Daoy (cell line): ENCODE measurements around the gene CASTOR1. TPM values are rescaled to one million over a fixed set of nuclear protein-coding genes. Genes with fewer than 3 reads are reported as not detected.

Source experiments
- DNase-seq: peaks from one replicate; pipeline ENCODE4 v3.0.0-alpha.2; 2015; ENCODE audit warnings: low read depth
- total RNA-seq: library from RNA; depleted of rRNA; stranded (reverse); fragments of >200 nt; shearing (Covaris generic); gene quantifications from 2 replicates; pipeline ENCODE4 v1.2.3, GENCODE V29; 2014

The CASTOR1 gene
- total RNA-seq, 1 experiment from 2014 or later: 5.9 TPM

DNA sequence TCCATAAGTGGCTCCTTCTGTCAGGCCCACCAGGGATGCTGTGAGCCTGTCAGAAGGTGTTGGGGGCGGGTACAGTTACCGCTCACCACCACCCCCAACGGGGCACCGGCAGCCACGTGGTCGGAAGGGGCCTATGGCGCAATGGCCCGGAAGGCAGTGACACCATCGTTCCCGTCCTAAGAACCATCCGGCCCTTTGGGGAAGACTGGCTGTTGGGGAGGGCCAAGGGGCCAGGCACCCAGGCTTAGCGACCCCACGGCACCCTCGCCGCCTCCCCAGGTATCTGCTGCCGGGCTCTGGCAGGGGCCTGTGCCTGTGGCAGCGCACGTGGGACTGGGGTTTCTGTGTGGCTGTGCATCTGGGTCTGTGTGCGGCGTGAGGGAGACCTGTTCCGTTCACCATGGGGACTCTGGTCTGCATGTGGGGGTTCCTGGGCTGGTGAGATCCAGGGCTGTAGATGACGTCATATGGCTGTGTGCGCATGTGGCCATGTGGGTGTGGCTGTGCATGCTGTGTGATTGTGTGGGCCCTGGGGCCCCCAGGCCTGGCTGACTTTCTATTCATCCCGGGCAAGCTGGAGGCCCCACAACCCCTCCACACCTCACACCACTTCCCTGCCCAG, 23.4 kb downstream of the CASTOR1 start:
- DNase-seq: peak; percentile 46

DNA sequence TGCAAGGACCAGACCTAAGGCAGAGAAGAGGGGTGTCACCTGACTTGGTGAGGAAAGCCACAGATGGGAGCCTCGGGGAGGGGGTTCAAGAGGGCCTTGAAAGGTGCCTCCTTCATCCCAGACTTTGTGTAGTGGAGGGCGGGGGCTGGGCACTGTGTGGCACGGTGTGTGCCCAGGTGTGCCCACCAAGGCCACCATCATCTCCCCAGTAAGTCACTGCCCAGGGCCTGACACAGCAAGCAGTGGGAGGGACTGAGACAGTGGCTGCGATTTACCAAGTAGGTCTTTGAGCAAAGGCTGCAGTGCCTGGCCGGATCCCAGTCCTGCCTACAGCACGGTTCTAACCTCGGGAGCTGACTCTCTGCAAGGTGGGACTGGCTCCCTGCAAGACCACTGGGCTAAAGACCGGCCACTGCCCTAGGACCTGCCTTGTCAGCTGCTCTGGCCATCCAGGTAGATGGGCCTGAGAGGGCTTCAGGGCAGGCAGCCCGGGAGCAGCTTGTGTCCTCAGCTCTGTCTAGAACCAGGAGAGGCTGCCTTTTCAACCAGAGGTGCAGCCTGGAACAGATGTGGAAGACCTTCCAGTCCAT, 24.1 kb downstream of the CASTOR1 start:
- DNase-seq: no peak

DNA sequence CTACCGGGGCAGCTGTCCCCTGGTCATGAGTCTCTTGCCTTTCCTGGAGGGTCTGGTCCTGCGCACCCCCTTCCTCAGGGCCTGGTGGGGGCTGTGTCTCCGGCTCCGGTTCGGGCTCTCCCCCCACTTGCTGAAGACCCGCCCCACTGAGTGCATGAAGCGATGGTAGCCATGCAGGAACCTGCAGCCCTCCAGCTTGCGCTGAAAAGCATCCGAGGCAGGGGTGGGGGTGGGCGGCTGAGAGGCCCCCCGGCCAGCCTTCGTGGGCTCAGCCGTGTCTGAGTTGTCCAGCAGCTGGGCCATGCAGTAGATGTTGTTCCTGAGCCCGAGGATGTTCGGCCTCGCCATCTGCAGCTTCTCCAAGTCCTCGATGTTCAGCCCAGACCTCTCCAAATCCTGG, 25.4 kb downstream of the CASTOR1 start:
- DNase-seq: no peak

DNA sequence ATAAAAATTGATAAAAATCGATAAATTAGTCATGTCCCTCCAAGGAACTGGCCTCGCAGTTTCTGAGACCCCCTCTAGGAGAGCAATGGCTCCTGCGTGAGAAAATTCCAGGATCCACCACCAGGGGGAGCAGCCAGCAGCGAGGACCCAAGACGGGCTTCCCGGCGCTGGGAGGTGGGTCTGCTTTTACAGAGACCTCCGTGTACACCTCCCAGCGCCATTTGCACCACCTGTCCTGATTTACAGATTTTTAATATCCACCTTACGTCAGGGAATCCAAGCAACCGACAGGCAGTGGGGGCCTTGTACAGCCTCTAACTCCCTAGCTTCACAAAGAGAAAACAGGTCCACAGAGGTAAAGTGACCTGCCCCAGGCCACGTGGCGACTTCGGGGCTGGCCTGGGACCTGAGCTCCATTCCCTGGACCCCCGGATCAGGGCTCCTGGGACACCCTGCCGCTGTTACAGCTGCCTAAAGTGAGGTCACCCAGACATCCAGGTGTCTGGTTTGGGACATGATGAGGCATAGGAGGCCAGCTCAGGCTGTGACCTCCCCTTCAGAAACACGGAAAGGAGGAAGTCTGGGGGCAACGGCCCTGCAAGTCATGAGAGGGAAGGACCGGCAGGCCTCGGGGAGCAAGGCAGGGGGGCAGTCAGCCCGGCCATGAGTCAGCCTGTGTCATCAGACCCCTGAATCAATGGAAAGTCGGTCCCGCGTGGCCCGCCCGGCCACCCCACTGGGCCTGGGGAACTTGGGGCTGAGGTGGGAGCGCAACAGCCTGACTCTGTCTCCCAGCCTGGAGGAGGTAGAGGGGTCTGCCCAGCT, 26.2 kb downstream of the CASTOR1 start:
- DNase-seq: peak; percentile 73

DNA sequence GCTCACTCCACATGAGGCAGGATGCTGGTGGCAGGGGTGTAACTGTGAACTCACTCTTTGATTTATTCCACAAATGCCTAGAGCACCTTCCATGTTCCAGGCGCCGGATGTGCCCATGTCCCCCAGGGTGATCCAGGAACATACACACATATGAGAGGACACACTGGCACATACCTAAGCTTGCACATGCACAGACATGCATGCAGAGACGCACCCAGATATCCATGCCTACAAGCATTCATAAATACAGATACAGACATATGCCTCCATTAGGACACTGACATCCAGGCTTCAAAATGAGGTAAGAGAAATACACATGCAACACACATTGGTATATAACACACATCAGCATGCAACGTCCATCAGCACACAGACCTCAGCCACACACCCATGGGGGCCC, 27.2 kb downstream of the CASTOR1 start:
- no peak for DNase-seq

DNA sequence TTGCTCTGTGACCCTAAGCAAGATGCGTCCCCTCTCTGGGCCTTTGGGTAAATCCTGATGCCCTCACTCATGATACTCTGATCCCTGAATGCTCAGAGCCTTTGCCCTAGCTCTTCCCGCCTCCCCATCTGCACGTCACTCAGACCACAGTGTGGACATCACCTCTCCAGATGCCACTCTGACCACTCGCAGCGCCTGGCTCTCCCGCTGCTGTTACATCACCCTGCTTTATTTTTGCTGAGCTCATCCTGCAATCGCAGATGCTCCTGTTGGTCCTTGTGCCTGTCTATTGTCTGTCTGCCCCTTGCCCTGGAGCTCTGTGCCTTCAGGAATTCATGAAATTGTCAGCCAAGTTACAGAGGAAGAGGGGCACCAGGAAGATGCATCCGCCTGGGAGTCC, 28.2 kb downstream of the CASTOR1 start:
- DNase-seq: no peak

DNA sequence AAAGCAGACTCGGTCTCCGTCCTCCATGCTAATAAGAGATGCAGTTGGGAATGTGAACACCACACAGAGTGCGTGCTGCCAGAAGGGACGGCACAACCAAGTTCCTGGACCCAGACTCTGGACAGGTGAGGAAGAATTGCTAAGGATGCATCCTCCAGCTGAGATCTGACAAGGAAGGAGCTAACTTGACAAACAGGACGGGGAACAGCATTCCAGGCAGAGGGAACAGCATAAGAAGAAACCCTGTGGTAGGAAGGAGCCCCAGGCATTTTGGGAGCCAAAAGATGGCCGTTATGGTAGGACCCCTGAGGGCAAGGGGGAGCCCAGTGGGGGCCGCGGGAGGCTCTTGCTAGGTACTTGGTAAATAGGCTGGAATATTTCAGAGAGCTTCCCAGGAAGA, 28.6 kb downstream of the CASTOR1 start:
- DNase-seq: no peak

DNA sequence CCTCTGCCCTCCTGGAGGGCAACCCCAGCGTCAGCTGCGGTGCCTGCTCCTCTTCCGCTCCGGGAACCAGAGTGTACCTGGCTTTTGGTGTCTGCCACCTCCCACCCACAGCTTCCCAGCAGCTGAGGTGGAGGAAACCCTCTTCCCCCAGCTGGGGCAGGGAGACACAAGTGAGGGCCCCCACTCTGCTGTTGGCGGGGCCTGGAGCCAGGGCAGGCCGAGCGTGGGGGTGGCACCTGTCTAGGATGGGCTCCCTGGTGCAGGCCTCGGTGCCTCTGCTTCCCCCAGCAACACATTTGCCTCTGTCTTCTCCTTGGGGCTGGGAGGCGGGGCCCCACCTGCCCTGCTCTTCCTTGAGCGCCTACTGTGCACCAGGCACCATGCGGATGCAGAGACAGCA, 29.0 kb downstream of the CASTOR1 start:
- DNase-seq: no peak

DNA sequence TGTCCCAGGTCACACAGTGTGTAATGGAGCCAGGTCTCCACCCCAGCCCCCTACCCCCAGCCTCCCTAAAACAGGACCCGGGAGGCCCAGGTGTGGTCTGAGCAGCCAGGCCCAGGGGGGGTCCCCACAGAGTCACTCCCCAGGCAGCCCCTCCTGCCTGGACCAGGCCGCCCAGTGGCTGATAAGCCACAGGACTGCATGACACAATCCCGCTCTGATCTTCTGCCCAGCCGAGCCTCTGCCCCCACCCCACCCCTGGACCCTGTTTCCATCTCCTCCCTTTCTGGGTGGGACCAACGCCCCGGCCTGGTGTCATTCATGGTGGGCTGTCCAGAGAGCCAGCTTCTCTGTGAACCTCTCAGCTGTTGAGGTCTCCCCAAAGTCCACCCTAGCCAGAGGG, 35.0 kb downstream of the CASTOR1 start:
- peak; percentile 80 for DNase-seq

DNA sequence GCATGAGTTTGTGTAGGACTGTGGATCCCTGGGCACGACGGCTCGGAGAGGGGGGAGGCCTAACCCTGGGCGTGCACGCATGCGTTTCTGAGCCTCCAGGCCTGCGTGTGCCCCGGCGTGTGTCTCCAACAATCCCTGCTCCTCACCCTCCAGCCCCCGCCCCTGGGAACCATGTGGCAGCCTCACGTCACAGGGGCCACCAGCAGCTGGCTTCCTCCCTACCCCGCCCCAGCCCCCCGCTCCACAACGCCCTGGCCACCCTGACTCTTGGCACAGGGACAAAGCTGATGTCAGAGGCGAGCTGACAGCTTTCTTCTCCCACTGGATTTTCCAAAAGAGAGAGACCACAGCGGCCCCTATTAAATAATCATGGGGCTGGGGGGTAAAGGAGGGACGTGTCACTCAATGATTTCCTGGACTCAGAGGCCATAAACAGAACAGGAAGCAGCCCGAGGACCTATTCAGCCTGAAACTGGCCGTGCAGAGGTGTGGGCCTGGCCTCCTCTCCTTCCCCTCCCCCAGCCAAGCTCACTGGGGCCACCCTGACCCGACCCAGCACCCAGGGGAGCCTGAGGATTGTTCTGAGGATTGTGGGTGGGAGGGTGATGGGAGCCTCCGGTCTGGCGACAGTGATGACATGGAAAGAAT, 36.0 kb downstream of the CASTOR1 start:
- peak; percentile 97 for DNase-seq

DNA sequence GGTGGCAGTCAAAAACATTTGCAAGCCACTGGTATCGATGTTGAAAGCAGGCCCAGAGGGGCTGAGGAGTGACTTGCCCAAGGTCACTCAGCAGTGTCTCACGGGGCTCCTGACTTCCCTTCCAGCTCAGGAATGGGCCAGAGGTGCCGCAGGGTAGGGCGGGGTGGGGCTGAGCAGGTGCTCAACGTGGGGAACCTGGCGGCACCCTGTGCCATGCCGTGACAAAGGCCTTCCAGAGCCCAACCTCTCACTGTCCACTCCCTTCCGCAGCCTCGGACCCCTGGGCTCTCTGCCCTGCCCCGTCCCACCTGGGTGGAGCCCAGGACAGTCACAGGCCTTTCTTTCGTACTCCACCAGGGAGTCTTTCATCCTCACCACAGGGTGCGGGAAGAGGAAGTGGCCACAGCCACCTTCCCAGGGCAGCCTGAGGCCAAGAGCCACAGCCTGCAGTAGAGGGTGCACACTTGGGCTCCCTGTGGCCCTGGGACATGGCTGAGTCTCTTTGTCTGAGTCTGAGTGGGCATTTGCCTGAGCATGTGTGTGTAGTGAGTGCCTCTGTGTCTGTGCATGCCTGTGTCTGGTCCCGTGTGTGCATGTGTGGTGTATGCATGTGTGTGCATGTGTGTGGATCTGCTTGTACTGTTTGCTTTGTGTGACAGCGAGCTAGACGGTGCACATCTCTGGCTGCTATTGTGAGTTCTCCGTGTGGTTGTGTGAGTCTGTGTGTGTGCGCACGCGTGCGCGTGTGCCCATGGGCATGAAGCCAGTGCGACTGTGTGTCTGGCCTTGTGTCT, 36.7 kb downstream of the CASTOR1 start:
- peak; percentile 70 for DNase-seq

DNA sequence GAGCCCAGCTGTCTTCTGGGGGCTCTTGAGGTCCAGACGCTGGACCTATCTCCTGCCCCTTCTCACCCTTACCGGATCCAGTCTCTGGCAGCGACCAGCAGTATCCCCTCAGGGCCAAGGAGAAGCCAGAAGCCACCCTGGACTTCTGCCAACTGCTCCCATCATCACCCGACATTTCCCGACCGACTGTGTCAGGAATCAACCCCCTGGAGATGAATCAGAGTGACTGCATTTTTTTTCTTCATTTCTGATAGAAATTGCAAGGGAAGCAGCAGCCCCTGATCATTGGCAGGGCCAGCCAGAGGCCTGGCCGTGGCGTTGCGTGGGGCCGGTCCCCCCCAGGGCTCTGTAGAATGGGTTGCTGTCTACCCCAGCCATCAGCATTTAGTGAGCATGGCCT, 37.6 kb downstream of the CASTOR1 start:
- peak; percentile 90 for DNase-seq

DNA sequence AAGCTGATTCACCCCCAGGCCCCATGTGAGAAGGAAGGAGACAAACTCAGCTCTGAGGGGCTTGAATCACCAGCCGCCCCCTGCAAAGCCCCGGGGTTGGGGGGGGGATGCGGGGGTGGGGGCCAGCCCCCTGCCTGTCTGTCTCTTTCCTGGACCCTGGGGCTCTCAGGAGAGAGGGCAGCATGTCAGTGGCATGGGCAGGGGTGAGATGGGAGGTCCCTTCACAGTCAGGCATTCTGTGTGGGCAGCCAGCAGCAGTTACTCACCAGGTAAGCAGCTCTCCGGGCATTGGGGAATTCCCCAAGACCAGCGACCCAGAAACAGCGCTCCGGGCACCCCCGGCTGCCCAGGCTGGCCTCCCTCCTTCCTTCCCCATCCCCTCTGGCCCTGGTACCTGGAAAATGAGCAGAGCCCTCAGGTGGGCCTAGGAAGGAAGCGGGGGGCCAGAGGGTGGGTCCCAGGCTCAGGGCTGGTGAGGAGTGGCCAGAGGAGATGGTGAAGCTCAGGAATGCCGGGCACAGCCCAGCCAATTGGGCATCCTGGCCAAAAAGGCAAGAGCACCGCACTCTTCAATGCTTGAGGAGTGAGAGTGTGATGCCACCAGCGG, 38.5 kb downstream of the CASTOR1 start:
- DNase-seq: peak; percentile 95

DNA sequence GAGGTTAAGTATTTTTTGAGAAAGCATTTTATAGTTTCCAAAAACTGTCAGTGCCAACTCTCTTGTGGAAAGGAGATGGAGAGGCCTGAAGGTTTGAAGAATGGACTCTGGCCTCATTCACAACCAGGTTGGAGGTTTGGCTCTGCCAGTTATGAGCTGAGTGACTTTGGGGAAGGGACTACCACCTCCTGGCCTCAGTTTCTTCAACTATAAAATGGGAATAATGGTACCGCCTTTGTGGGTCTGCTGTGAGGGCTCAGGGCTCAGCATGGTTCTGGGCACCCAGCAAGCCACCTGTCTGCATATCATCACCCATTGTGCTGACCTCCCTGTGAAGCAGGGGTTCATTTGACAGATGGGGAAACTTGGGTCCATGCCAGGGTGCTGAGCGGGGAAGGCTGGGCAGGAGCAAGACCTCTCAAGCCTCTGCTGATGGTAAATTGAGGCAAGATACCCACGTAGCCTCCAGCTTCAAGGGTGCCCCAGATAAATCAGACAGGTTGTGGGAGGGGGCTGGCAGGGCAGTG, 39.2 kb downstream of the CASTOR1 start:
- no peak for DNase-seq

DNA sequence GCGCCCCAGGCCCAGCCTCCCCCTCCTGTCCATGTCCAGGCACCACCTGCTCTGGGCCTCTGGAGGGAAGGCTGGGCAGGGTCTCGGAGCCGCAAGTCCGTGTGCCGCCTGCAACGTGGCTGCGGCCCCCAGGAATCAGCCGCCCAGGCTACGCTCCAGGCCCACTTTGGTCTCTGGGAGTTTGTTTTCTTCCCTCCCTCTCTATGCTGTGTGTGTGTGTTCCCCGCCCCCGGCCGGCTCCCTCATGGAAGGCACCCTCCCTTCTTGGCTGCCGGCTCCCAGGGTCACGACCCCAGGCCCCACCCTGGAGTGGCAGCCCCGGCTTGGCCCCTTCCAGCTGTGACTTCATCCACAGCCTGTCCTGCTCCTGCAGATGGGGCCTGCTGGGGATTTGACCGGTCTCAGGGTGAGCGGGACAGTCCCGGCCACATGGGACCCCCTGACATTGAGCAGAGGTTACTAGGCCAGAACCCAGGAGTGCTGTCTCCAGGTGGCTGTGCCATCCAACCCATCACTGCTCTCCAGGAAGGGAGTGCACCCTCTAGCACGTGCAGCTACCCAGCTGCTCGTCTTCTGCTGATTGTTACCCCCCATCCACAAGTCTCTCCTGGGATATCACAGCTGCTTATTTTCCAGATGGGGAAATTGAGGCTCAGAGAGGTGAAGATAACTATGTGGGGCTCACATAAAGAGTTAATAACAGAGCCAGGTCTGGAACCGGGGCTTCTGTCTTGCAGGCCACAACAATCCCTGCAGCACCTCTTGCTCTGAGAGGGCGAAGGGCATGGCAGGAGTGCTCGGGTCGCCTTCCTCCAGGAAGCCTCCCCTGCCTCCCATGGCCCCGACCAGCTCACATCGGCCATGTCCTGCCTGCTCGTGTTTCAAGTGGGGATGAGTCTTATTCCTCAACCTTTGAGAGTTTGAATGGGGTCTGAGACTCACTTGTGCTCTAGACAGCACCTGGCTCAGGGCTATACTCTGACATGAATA, 40.0 kb downstream of the CASTOR1 start:
- peak; percentile 59 for DNase-seq

DNA sequence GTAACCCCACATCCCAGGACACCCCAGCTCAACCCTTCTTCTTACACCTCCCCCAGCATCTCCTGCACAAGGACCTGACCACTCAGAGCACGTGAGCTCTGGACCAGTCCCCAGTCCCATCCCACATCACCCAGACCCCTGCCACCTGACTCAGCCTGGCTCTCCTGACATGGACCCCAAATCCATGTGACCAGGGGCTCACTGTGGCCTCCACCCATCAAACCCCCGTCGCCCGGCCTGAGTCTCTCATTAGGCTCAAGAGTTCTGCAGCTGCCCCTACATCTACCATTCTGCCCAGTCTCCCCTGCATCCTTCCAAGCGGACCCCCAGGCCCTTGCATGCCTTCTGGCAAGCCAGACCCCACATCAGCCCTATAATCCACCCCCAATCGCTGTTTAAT, 40.8 kb downstream of the CASTOR1 start:
- peak; percentile 36 for DNase-seq

DNA sequence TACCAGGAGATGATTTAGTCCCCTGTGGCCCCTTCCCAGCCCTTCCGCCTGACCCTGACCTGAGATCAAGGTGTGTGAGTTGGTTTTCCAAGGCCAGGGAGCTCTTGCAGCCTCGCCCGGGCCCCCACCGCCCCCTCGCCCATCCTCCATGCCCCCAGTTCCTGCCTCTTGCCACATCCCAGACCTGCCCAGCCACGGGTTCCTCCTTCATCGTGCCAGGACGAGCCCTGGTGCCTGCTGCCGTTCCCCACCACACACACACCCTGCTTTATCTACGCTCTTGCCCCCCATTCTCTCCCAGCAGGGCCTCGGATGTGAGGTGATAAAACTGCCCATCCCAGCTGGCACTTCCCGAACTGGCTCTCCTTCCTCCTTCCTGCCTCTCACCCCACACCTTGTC, 41.3 kb downstream of the CASTOR1 start:
- DNase-seq: peak; percentile 55

DNA sequence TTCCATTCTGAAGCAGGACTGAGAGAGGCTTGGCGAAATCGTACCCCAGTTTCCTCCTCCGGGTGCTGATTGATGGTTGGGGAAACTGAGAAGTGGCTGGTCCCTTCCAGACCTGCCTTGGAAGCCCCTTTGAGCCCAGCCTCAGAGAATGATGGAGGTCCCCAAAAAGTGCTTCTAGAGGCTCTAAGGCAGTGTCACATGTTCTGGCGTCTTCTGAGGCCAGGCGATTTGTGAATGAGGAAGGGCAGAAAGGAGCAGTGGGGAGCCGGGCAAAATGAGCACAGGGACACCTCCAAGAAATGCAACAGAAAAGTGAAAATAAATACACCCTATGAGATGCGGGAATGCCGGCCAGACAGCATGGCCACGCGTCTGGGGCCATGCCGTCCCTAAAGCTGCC, 41.7 kb downstream of the CASTOR1 start:
- peak; percentile 45 for DNase-seq

DNA sequence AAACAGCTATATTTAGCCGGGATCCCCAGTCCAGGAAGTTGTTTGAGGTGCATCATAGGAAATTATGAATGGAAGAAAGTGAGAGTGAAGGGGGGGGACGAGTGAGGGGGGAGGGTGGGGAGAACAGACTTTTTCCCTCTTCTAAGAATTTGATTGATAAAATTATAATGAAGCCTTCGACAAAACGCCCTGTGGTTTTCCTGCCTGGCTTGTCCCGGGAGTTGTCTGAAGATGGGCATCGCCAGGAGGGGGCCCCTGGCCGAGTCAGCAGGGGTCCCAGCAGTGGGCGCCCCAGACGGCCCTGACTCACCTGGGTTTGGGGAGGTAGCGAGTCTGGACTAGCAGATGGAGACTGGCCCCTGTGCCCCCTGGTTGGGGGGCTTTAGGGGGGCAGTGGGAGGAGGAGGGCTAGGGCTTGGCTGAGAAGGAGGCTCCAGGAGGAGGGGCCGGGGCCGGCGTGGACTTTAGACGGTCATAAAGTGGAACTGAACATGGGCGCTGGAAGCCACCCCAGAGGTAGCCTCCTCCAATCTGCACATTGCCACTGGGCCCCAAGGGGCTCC, 42.4 kb downstream of the CASTOR1 start:
- DNase-seq: peak; percentile 85
